HG03558 (cell line): ENCODE data around the gene ABHD4.

Experiments used
- ATAC-seq: cut with Tn5 transposase; IDR thresholded peaks from one replicate; pipeline ENCODE4 v1.9.1; 2021; ENCODE audit warnings: moderate number of reproducible peaks; ENCODE audit not compliant: unreplicated experiment; ENCODE audit errors: extremely low read depth

Gene ABHD4

DNA sequence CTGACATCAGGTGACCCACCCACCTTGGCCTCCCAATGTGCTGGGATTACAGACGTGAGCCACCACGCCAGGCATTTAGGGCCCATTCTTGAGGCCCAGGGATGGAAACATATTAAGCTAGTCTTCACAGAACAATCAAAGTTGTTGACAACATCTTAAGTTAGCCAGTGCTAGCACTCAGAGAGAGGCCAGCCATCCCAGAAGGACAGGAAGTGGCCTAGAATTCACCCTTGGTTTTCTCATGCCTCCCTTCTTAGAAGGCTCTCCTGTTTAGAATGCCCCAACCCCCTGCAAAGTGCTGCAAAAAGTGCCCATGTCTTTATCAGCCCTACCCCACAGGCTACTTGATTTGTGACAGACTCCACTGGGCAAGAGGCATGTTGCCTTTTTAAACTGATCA, 58.1 kb downstream of the ABHD4 start:
- no peak for ATAC-seq

DNA sequence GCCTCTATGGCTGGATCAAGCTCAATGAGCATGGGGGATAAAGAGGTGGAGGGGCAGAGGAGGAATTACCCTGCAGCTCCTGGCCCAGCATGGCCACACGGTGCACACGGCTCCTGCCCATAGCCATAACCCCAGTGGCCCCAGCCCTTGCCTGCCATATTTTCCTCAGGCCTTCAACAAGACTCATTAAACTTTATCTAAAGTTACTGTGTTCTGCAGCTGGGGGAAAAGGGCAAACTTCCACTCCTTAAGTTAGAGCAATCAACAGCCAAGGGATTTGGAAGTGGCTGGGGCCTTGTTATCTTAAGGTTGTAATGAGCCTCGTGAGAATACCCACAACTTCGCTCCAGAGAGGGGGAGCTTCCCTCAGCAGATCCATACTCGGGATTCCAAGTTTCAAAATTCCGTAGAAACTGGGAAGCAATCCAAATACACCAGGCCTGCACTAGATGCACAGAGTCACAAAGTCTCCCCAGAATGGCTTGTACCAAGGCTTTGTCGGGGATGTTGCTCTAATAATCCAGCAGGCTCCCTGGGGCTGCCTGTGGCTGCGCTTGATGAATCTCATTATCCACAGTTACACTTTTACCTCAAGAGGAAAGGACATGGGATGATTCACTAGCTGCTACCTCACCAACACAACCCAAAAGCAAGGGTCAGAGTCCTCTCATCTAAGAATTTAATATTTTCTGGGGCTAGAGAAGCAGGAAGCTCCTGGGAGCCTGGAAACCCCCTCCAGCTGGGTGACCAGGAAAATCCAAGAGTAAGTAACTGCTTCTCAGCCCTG, 59.0 kb downstream of the ABHD4 start:
- ATAC-seq = no peak

GRCh38 chr14:22657861-22658260, 59.8 kb downstream of the ABHD4 start:
- no peak for ATAC-seq

- no peak for ATAC-seq
Observed at GRCh38 chr14:22658946-22659345, 60.8 kb downstream of the ABHD4 start.

DNA sequence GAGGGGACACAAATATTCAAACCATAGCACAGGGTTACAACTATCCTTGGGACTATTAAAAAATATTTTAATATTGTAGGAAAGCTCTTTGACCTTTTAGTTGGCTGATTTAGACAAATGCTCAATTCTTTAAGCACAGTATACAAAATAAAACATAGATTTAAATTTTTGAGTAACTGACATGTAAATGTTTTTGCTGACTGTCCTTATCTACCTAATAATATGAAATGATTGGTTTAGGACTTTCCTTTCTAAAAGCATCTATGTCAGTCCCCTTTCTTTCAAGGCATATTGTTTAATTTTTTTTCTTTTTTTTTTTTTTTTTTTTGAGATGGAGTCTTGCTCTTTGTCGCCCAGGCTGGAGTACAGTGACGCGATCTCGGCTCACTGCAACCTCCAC, 62.6 kb downstream of the ABHD4 start:
- no peak for ATAC-seq
